ENCODE data around the gene MMP28.

- no peak for TF ChIP-seq CTCF (IDR thresholded peaks at IDR 0.05)
- no peak for TF ChIP-seq POLR2AphosphoS5 (IDR thresholded peaks at IDR 0.05)
Observed at GRCh38 chr17:35797370-35797769, 1.9 kb upstream of the MMP28 start.

Data from breast epithelium (tissue), 3 donors.